IMR-90 (cell line): Measurements from ENCODE around the gene KRTAP4-3. TPM values are rescaled to one million over a fixed set of nuclear protein-coding genes. Genes with fewer than 3 reads are reported as not detected.

ENCODE experiments used
- ATAC-seq: fragments of 200-7000 bp; cut with Tn5 transposase; 2 replicates; pipeline ENCODE4 v1.9.1; 2020; ENCODE audit warnings: low read depth, mild to moderate bottlenecking, moderate library complexity
- BruUV-seq: library from RNA; stranded (reverse); fragments of 400-500 nt; replicated peaks from 2 replicates; lab custom pipeline; 2021; lab: Mats Ljungman, UMichigan
- CTCF ChIA-PET: fragments of 300-600 bp; formaldehyde crosslinking; extraction: SDS; loops from one replicate; lab custom pipeline; 2021; ENCODE audit warnings: antibody characterized with exemption; lab: Yijun Ruan, JAX
- POLR2A ChIA-PET: fragments of 300-600 bp; sonication (Branson Sonifier 250); formaldehyde crosslinking; loops from one replicate; lab custom pipeline; 2022; ENCODE audit warnings: antibody characterized with exemption; ENCODE audit not compliant: unreplicated experiment; lab: Charles Lee
- DNase-seq: peaks from one replicate; pipeline ENCODE4 v3.0.0; 2013
- H2AFZ ChIP-seq: replicated peaks from 2 replicates; pipeline ENCODE3; 2013; ENCODE audit warnings: low read length, mild to moderate bottlenecking; ENCODE audit not compliant: poor library complexity
- H2AK5ac ChIP-seq: 2 replicates; pipeline ENCODE4 v1.6.1; 2013; ENCODE audit warnings: low read depth, low read length, inconsistent platforms
- H2AK9ac ChIP-seq: replicated peaks from 2 replicates; pipeline ENCODE3; 2013; ENCODE audit warnings: mild to moderate bottlenecking, low read depth, low read length, moderate library complexity; ENCODE audit not compliant: poor library complexity
- H2BK120ac ChIP-seq: 2 replicates; pipeline ENCODE4 v1.6.1; 2013; ENCODE audit warnings: low read depth, low read length, inconsistent platforms
- H2BK15ac ChIP-seq: 3 replicates; pipeline ENCODE4 v1.6.1; 2013; ENCODE audit warnings: low read depth, low read length, inconsistent platforms
- H2BK20ac ChIP-seq: 2 replicates; pipeline ENCODE4 v1.6.1; 2013; ENCODE audit warnings: low read depth, mild to moderate bottlenecking, inconsistent platforms, low read length, moderate library complexity
- H2BK5ac ChIP-seq: 2 replicates; pipeline ENCODE4 v1.6.1; 2013; ENCODE audit warnings: mild to moderate bottlenecking, low read depth, low read length, inconsistent platforms; ENCODE audit not compliant: poor library complexity, severe bottlenecking
- H3K14ac ChIP-seq: replicated peaks from 2 replicates; pipeline ENCODE4 v1.6.1; 2013; ENCODE audit warnings: low read depth, low read length, inconsistent platforms
- H3K18ac ChIP-seq: 2 replicates; pipeline ENCODE4 v1.6.1; 2013; ENCODE audit warnings: low read depth, low read length, control low read depth
- H3K23ac ChIP-seq: 2 replicates; pipeline ENCODE4 v1.6.1; 2013; ENCODE audit warnings: low read depth, low read length, inconsistent platforms
- H3K27ac ChIP-seq: 2 replicates; pipeline ENCODE4 v1.5.1; 2013; ENCODE audit warnings: mild to moderate bottlenecking, control low read depth, low read length; ENCODE audit not compliant: insufficient read depth
- H3K27me3 ChIP-seq: 2 replicates; pipeline ENCODE4 v1.6.1; 2013; ENCODE audit warnings: low read length; ENCODE audit not compliant: control insufficient read depth, insufficient read depth
- H3K36me3 ChIP-seq: 2 replicates; pipeline ENCODE4 v1.6.1; 2013; ENCODE audit warnings: low read length, mixed read lengths; ENCODE audit not compliant: control insufficient read depth, insufficient read depth
- H3K4ac ChIP-seq: 2 replicates; pipeline ENCODE4 v1.6.1; 2013; ENCODE audit warnings: low read depth, low read length, inconsistent platforms
- H3K4me1 ChIP-seq: 2 replicates; pipeline ENCODE4 v1.6.1; 2013; ENCODE audit warnings: low read length, mixed read lengths; ENCODE audit not compliant: control insufficient read depth, insufficient read depth
- H3K4me2 ChIP-seq: 2 replicates; pipeline ENCODE4 v1.6.1; 2013; ENCODE audit warnings: low read depth, mild to moderate bottlenecking, control low read depth, low read length, moderate library complexity
- H3K4me3 ChIP-seq: 2 replicates; pipeline ENCODE4 v1.5.1; 2013; ENCODE audit warnings: low read depth, mild to moderate bottlenecking, control low read depth, low read length, moderate library complexity; ENCODE audit not compliant: insufficient read depth
- H3K56ac ChIP-seq: 2 replicates; pipeline ENCODE4 v1.6.1; 2013; ENCODE audit warnings: low read length, inconsistent platforms; ENCODE audit not compliant: insufficient read depth; ENCODE audit errors: extremely low read depth
- H3K79me1 ChIP-seq, 2 experiments: 2 replicates each; pipeline ENCODE4 v1.6.1; 2013; ENCODE audit warnings: low read length in 2 of 2, inconsistent platforms in 1 of 2, low read depth in 1 of 2
- H3K9ac ChIP-seq: 2 replicates; pipeline ENCODE4 v1.6.1; 2013; ENCODE audit warnings: low read depth, low read length, control low read depth
- H3K9me1 ChIP-seq: 2 replicates; pipeline ENCODE4 v1.6.1; 2013; ENCODE audit warnings: low read length, inconsistent platforms; ENCODE audit not compliant: insufficient read depth
- H3K9me3 ChIP-seq: 2 replicates; pipeline ENCODE4 v1.6.1; 2013; ENCODE audit warnings: low read length; ENCODE audit not compliant: control insufficient read depth, insufficient read depth
- H4K20me1 ChIP-seq: 2 replicates; pipeline ENCODE4 v1.6.1; 2013; ENCODE audit warnings: low read length, inconsistent platforms; ENCODE audit not compliant: insufficient read depth
- H4K5ac ChIP-seq: 2 replicates; pipeline ENCODE4 v1.6.1; 2013; ENCODE audit warnings: mild to moderate bottlenecking, low read depth, low read length, control low read depth
- H4K8ac ChIP-seq, 2 experiments: 2 replicates each; pipeline ENCODE4 v1.6.1; 2013; ENCODE audit warnings: low read depth in 2 of 2, low read length in 2 of 2, control low read depth in 1 of 2, inconsistent platforms in 1 of 2
- H4K91ac ChIP-seq: 2 replicates; pipeline ENCODE4 v1.6.1; 2013; ENCODE audit warnings: low read depth, low read length, inconsistent platforms; ENCODE audit not compliant: insufficient read depth
- BHLHE40 ChIP-seq: fragments of 150-350 bp; IDR thresholded peaks from 2 replicates; pipeline ENCODE4 v1.6.1; 2016; ENCODE audit warnings: mild to moderate bottlenecking, low read depth, low read length
- CEBPB ChIP-seq: IDR thresholded peaks from 2 replicates; pipeline ENCODE4 v1.6.1; 2012; ENCODE audit warnings: low read depth, low read length, improper control_type of control experiment
- CTCF ChIP-seq: conservative IDR thresholded peaks from 2 replicates; pipeline ENCODE4 v1.5.1; 2012; ENCODE audit warnings: mild to moderate bottlenecking, low read depth, low read length, improper control_type of control experiment
- ELK1 ChIP-seq: fragments of 150-350 bp; IDR thresholded peaks from 2 replicates; pipeline ENCODE4 v1.6.1; 2016; ENCODE audit warnings: low read depth, mild to moderate bottlenecking, low read length, moderate library complexity, borderline replicate concordance
- MAFK ChIP-seq: IDR thresholded peaks from 2 replicates; pipeline ENCODE4 v1.6.1; 2012; ENCODE audit warnings: low read depth, low read length, improper control_type of control experiment
- MAZ ChIP-seq: IDR thresholded peaks from 2 replicates; pipeline ENCODE4 v1.6.1; 2012; ENCODE audit warnings: low read depth, mild to moderate bottlenecking, low read length, improper control_type of control experiment, moderate library complexity, borderline replicate concordance
- MXI1 ChIP-seq: IDR thresholded peaks from 2 replicates; pipeline ENCODE4 v1.6.1; 2012; ENCODE audit warnings: low read depth, mild to moderate bottlenecking, low read length, moderate library complexity, borderline replicate concordance
- RAD21 ChIP-seq: IDR thresholded peaks from 2 replicates; pipeline ENCODE4 v1.6.1; 2012; ENCODE audit warnings: low read length, improper control_type of control experiment
- RCOR1 ChIP-seq: IDR thresholded peaks from 2 replicates; pipeline ENCODE4 v1.6.1; 2012; ENCODE audit warnings: mild to moderate bottlenecking, low read length, improper control_type of control experiment; ENCODE audit not compliant: insufficient replicate concordance
- SMC3 ChIP-seq: fragments of 150-350 bp; IDR thresholded peaks from 2 replicates; pipeline ENCODE4 v1.6.1; 2016; ENCODE audit warnings: low read depth, mild to moderate bottlenecking, antibody characterized with exemption, low read length, moderate library complexity
- USF2 ChIP-seq: fragments of 150-350 bp; IDR thresholded peaks from 2 replicates; pipeline ENCODE4 v1.6.1; 2017; ENCODE audit warnings: mild to moderate bottlenecking, antibody characterized with exemption, low read length, low read depth
- WGBS, 2 experiments: methylation state at CpG; one replicate each; pipeline versions ENCODE4 v1.1.5 to v1.1.7; 2013; ENCODE audit warnings: missing lambda C conversion rate in 2 of 2; ENCODE audit not compliant: insufficient read length in 1 of 2; ENCODE audit errors: extremely low coverage in 2 of 2; 5-methylcytosine and 5-hydroxymethylcytosine counted together
- dilution Hi-C: fragments of 300-500 bp; cut with HindIII; formaldehyde crosslinking; loops from one replicate; pipeline ENCODE4 v1.14.3; 2018; ENCODE audit warnings: low sequenced_read_pairs; ENCODE audit not compliant: unreplicated experiment
- in situ Hi-C: fragments of 300-500 bp; cut with MboI; formaldehyde crosslinking; loops from 3 replicates; pipeline ENCODE4 v1.14.3; 2019; ENCODE audit warnings: low sequenced_read_pairs, inconsistent platforms, mixed read lengths
- intact Hi-C: fragments of 100-400 bp; cut with micrococcal nuclease; formaldehyde crosslinking; loops from 2 replicates; pipeline ENCODE4 v1.10.0; 2022
- polyA plus RNA-seq, 3 experiments: library from polyadenylated mRNA; depleted of rRNA; stranded (reverse); fragments of >200 nt; gene quantifications; 2 replicates each; pipeline ENCODE4 v1.2.3, GENCODE V29; 2012; ENCODE audit warnings: low replicate concordance in 1 of 3
- total RNA-seq: library from RNA; depleted of rRNA; stranded (reverse); fragments of >200 nt; gene quantifications from 2 replicates; pipeline ENCODE4 v1.2.3, GENCODE V29; 2012

The KRTAP4-3 gene
- total and polyA plus RNA-seq, 2 of the 4 experiments (the other 2 are of a cell fraction), result not detected

- in situ Hi-C loops, result no loop called here
- no peak overlapping the region for H2AK9ac ChIP-seq
Measured at GRCh38 chr17:41196068-41196467, 28.0 kb upstream of the KRTAP4-3 start.

More at GRCh38 chr17:41196068-41196467, 28.0 kb upstream of the KRTAP4-3 start:
- H2AK5ac ChIP-seq, result no peak overlapping the region
- H3K36me3 ChIP-seq, result no peaks in the 10 kb centered on the region
- DNase-seq, result no peak
- no peaks in the 10 kb centered on the region for H3K9me3 ChIP-seq
- H2BK20ac ChIP-seq, result no peak overlapping the region
- dilution Hi-C loops (no loop called here), intact Hi-C loops (no loop called here)
- no peak overlapping the region for H3K4ac ChIP-seq
- no peak overlapping the region for H4K91ac ChIP-seq
- H3K9me1 ChIP-seq, result no peaks in the 10 kb centered on the region
- no peak overlapping the region for H2BK120ac ChIP-seq
- no peak overlapping the region for H3K14ac ChIP-seq
- no TSS peak for BruUV-seq
- ChIA-PET POLR2A (no interaction called here), CTCF (no interaction called here)
- no peak overlapping the region for H4K8ac ChIP-seq
- H3K4me3 ChIP-seq, result no peak overlapping the region
- H3K27me3 ChIP-seq, result no peaks in the 10 kb centered on the region; the same call in 1 of the 2 replicates
- no peak overlapping the region for H3K23ac ChIP-seq
- no peak overlapping the region for H4K5ac ChIP-seq
- H2BK5ac ChIP-seq, result no peak overlapping the region
- no peak overlapping the region for H3K9ac ChIP-seq
- H2AFZ ChIP-seq, result no peak overlapping the region
- TF ChIP-seq ELK1, result no peak
- TF ChIP-seq BHLHE40, result no peak
- TF ChIP-seq MAFK, result no peak
- TF ChIP-seq RCOR1, result no peak
- no peak for TF ChIP-seq MAZ
- TF ChIP-seq USF2, result no peak
- TF ChIP-seq RAD21, result no peak
- TF ChIP-seq SMC3, result no peak
- TF ChIP-seq MXI1, result no peak
- TF ChIP-seq CTCF, result no peak
- TF ChIP-seq CEBPB, result no peak
- no peak overlapping the region for H3K27ac ChIP-seq
- no peaks in the 10 kb centered on the region for H4K20me1 ChIP-seq
- WGBS, 2 experiments, result no CpG with 5 or more reads among the region's 1 CpG
- H3K18ac ChIP-seq, result no peak overlapping the region
- no peaks in the 10 kb centered on the region for H3K4me1 ChIP-seq
- H3K79me1 ChIP-seq, result no peaks in the 10 kb centered on the region
- no peak overlapping the region for H2BK15ac ChIP-seq
- no peak overlapping the region for H3K4me2 ChIP-seq
- ATAC-seq, result no peak; the same call in 1 of the 2 replicates
- H3K56ac ChIP-seq, result no peak overlapping the region
